Measurements from ENCODE around the gene RIPOR2. TPM values are rescaled to one million over a fixed set of nuclear protein-coding genes. Genes with fewer than 3 reads are reported as not detected.

Gene RIPOR2
- total RNA-seq, 1 donor from 2014 or later = 49.0 TPM

DNA sequence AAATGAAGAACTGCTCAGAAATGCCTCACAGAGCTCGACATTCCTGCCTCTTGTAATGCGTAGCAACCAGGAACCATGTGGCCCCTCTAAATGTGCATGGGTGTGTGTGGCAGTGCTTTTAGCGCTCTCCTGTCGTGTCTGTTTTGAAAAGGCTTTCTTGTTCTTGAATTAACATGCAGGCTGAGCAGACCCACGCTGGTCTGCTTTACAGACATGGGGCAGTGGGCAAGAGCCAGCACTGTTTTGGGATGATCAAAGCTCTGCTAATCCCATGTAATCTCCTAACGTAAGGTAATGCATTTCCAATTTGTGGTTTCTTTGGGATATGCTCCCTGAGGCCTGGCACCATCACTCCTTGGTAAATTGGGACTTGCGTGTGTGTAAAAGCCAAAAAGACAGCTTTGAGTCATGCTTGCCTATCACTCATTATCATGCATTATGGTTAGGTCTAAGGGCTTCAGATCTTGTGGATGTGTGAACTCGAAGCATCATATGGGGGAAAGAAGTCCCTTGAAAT, 11.8 kb downstream of the RIPOR2 start:
- intact Hi-C loops (cut with DNase I) = no loop called here
- DNase-seq (ENCODE audit: low spot score in 2 of 2) = no peak

DNA sequence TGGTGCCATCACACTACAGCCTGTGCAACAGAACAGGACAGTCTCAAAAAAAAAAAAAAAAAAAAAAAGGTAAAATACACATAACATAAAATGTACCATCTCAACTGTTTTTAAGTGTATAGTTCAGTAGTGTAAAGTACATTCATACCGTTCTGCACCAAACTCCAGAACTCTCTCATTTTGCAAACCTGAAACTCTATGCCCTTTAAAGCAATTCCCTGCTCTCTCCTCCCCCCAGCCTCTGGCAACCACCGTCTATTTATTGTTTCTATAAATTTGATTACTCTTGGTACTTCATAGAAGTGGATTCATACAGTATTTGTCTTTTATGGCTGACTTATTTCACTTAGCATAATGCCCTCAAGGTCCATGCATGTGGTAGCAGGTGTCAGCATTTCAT, 12.9 kb downstream of the RIPOR2 start:
- no peak overlapping the region for H3K27ac ChIP-seq
- H3K36me3 ChIP-seq = no peaks in the 10 kb centered on the region
- intact Hi-C loops (cut with DNase I) = no loop called here
- no peak overlapping the region for H3K4me3 ChIP-seq
- no peak for TF ChIP-seq CTCF (IDR thresholded peaks at IDR 0.05)
- H3K4me1 ChIP-seq = no peaks in the 10 kb centered on the region
- H3K9me3 ChIP-seq = no peaks in the 10 kb centered on the region
- no peaks in the 10 kb centered on the region for H3K27me3 ChIP-seq
- no peak for DNase-seq (ENCODE audit: low spot score in 2 of 2)

More for the DNA sequence above, 11.8 kb downstream of the RIPOR2 start:
- Histone ChIP-seq H3K27me3 (no peaks in the 10 kb centered on the region), H3K4me3 (no peak overlapping the region), H3K9me3 (no peaks in the 10 kb centered on the region), H3K4me1 (no peaks in the 10 kb centered on the region), H3K36me3 (no peaks in the 10 kb centered on the region), H3K27ac (no peak overlapping the region)
- no peak for TF ChIP-seq CTCF (IDR thresholded peaks at IDR 0.05)

- intact Hi-C loops (cut with DNase I) = no loop called here
- H3K27me3 ChIP-seq = no peaks in the 10 kb centered on the region
- H3K36me3 ChIP-seq = no peaks in the 10 kb centered on the region
- no peak for DNase-seq (ENCODE audit: low spot score in 2 of 2)
- H3K27ac ChIP-seq = no peak overlapping the region
- H3K4me3 ChIP-seq = no peak overlapping the region
- TF ChIP-seq CTCF (IDR thresholded peaks at IDR 0.05) = no peak
- H3K9me3 ChIP-seq = no peaks in the 10 kb centered on the region
- H3K4me1 ChIP-seq = no peaks in the 10 kb centered on the region
Observed at GRCh38 chr6:24922170-24922569, 13.6 kb downstream of the RIPOR2 start.

- H3K27me3 ChIP-seq = no peaks in the 10 kb centered on the region
- H3K36me3 ChIP-seq = no peaks in the 10 kb centered on the region
- H3K4me1 ChIP-seq = no peaks in the 10 kb centered on the region
- DNase-seq (ENCODE audit: low spot score in 2 of 2) = no peak
- no peak overlapping the region for H3K27ac ChIP-seq
- intact Hi-C loops (cut with DNase I) = no loop called here
- no peak overlapping the region for H3K4me3 ChIP-seq
- no peaks in the 10 kb centered on the region for H3K9me3 ChIP-seq
- TF ChIP-seq CTCF (IDR thresholded peaks at IDR 0.05) = no peak
Observed at GRCh38 chr6:24920136-24920535, 15.6 kb downstream of the RIPOR2 start.

DNA sequence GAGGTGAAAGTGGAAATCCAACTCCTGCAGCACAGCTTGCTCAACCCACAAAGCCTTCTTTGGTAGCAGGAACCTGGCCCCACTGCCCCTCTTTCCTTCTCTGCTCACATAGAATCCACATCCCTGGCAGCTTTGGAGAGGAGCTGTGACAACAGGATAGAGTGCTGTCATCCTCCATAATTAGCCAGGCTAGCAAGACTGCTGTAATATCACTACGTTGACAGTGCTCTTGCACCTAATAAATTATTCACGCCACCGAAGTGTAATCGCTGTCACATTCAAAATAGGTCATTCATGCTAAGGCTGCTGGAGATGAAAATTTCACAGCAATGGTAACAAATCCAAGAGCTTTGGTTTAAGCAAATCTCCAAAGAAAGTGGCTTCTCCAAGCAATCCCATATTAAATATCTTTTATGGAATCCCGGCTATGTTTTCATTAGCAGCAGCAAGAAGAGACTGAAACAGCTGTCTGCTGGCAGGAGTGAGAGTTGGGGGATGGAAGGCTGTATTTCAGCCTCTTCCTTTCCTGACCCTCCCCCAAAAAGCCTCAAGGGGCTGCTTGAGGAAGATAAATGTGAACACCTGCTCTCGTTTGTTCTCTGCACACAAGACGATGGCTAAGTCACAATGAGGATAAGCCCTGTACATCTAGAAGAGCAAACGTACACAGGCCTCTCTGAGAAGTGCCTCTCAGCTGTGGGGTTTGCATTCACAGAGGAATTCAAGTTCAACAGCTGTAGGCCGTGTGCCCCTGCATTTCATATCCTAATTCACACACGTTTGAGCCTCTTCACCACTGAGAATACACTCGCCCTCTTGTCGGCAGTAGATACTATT, 16.5 kb downstream of the RIPOR2 start:
- no peaks in the 10 kb centered on the region for H3K9me3 ChIP-seq
- H3K27me3 ChIP-seq = no peaks in the 10 kb centered on the region
- no peak for DNase-seq (ENCODE audit: low spot score in 2 of 2)
- intact Hi-C loops (cut with DNase I) = no loop called here
- H3K27ac ChIP-seq = no peak overlapping the region
- no peak overlapping the region for H3K4me3 ChIP-seq
- no peak for TF ChIP-seq CTCF (IDR thresholded peaks at IDR 0.05)
- H3K4me1 ChIP-seq = no peaks in the 10 kb centered on the region
- no peaks in the 10 kb centered on the region for H3K36me3 ChIP-seq

All from ascending aorta (tissue), 2 donors.